DMS153 (cell line): ENCODE results near the gene SLC6A8.
A peak's percentile ranks its signal among the peaks of the same experiment; 100 is the strongest.

Source experiments
- DNase-seq: peaks from one replicate; lab custom pipeline; 2025; lab: John Stamatoyannopoulos, UW

The SLC6A8 gene

GRCh38 chrX:153648358-153649177 is 39.2 kb upstream of the SLC6A8 start:
- DNase-seq: no peak

- peak; percentile 46 for DNase-seq
Observed at GRCh38 chrX:153649178-153649914, 38.4 kb upstream of the SLC6A8 start.

GRCh38 chrX:153649915-153650782 is 37.6 kb upstream of the SLC6A8 start:
- no peak for DNase-seq

- DNase-seq: no peak
Observed at GRCh38 chrX:153650959-153651358, 36.8 kb upstream of the SLC6A8 start.

GRCh38 chrX:153651540-153652079 is 36.1 kb upstream of the SLC6A8 start:
- DNase-seq: no peak

GRCh38 chrX:153653556-153653955 is 34.2 kb upstream of the SLC6A8 start:
- no peak for DNase-seq

GRCh38 chrX:153657161-153657560 is 30.6 kb upstream of the SLC6A8 start:
- no peak for DNase-seq

- no peak for DNase-seq
Observed at GRCh38 chrX:153659268-153659667, 28.5 kb upstream of the SLC6A8 start.

- DNase-seq: peak; percentile 16
Observed at GRCh38 chrX:153662266-153662665, 25.5 kb upstream of the SLC6A8 start.

GRCh38 chrX:153665726-153666306 is 21.9 kb upstream of the SLC6A8 start:
- no peak for DNase-seq

GRCh38 chrX:153667281-153667955 is 20.3 kb upstream of the SLC6A8 start:
- DNase-seq: no peak

- peak; percentile 54 for DNase-seq
Observed at GRCh38 chrX:153667956-153668396, 19.8 kb upstream of the SLC6A8 start.

- no peak for DNase-seq
Observed at GRCh38 chrX:153668423-153669173, 19.1 kb upstream of the SLC6A8 start.

GRCh38 chrX:153669174-153669890 is 18.4 kb upstream of the SLC6A8 start:
- DNase-seq: no peak

GRCh38 chrX:153669901-153670731 is 17.6 kb upstream of the SLC6A8 start:
- no peak for DNase-seq

- no peak for DNase-seq
Observed at GRCh38 chrX:153670748-153671588, 16.8 kb upstream of the SLC6A8 start.

- DNase-seq: no peak
Observed at GRCh38 chrX:153671589-153672530, 15.9 kb upstream of the SLC6A8 start.
